ENCODE data around the gene NFKB1.
"Not testable (repeated sequence)": the region's sequence is repeated elsewhere in the genome, so short reads cannot be mapped to it uniquely, and the experiment has no call there.

The NFKB1 gene

DNA sequence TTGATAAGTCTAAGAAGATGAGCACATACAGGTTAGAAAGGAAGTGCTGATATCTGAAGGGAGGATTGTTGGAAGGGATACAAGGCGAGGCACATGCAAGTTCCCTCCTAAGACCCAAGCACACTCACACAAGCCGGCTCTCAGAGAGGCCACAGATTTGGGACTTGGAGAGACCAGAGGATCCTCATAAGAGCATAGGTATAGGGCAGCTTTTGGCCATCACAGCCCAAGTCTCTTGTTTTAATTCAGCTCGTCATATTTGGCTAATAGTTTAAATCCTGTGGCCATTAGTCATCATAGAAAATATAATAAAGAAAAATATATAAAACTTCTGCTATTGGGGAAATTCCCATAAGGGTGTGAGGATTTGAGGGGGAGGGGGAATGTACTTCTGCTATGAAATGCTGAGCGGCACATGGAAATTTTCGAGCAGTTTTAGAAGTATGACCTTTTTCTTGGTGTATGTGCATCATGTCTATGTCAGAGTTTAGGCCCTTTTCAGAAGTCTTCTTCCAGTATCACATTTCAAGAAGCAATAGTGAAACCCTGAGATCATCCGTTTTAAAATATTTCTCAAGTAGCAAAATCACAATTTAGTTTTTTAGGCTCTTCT is 97.7 kb downstream of the NFKB1 start:
- DNase-seq (ENCODE audit: low read depth) = no peak

DNA sequence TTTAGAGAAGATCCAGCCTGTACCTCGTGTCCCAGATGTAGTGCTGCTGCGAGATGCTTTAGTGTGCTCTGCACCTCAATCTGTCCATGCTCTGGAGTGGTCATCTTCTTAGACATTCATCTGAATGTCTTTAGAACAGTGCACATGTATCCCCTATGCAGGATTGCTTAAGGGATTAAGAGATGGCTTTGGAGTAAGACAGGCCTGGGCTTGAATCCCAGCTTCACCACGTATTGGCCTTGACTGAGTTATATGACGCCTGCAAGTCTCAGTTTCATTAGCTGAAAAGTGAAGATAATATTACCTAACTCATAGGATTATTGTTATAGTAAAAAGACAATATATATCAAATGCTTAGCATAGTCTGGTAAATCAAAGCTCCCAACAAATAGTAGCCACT is 98.3 kb downstream of the NFKB1 start:
- no peak for DNase-seq (ENCODE audit: low read depth)

DNA sequence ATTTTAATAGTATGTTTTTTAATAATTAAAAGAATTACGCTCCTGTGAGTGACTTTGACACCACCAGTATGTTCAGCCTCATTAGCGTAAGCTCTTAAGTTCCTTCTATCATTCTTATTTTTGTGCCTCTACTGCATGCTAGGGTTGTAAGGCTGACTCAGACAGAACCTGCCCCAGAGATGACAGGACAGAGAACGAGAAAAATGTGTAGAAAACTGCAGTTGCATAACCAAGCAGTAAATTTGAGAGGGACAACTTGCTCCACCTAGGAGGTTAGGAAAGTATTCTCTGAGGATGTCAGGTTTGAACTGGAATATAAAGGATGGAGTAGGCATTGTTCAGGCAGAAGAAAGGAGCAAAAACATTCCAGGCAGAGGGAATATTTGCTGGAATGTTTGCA is 98.7 kb downstream of the NFKB1 start:
- no peak for DNase-seq (ENCODE audit: low read depth)

DNA sequence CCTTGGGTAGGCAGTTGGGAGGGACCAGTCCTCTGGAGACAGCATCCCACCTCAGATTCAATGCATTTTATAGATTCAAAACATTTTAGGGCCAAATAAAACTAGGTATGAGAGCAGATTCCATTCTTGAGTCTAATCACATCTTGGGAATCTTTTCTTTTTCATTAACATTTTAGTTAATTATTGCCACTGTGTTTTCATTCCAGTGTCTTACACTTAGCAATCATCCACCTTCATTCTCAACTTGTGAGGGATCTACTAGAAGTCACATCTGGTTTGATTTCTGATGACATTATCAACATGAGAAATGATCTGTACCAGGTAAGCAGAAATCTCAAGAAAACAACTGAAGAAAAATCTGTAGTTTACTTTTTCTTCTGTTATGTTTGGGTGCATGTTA is 99.5 kb downstream of the NFKB1 start:
- no peak for DNase-seq (ENCODE audit: low read depth)

DNA sequence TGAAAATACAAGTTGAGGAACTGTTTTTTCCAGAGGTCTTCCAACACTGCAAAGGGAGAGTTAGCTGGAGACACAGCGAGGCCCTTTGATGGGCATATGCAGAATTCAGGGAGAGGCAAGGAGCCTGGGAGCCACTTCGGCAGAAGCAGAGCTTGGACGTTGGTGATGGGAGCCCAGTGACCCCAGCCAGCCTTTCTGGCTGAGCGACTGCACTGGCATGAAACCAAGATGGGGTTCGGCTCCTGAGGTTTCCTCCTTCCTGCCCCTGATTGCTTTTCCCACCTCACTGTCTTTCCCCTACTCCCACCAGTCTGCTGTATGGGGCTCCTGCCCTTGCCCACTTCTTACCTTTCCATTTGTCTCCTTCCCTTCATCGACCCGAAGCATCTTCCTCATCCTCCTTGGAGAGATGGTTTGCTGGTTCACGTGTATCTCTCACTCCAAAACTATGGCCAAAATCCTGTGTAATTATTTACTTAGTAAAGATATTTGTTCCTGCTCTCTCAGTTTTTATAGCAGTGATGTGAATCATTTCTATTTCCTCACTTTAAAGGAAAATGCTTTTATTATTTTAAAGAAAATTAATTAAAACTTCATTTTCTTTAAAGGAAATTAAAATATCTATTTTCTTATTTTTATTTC is 100.5 kb downstream of the NFKB1 start:
- no peak for DNase-seq (ENCODE audit: low read depth)

DNA sequence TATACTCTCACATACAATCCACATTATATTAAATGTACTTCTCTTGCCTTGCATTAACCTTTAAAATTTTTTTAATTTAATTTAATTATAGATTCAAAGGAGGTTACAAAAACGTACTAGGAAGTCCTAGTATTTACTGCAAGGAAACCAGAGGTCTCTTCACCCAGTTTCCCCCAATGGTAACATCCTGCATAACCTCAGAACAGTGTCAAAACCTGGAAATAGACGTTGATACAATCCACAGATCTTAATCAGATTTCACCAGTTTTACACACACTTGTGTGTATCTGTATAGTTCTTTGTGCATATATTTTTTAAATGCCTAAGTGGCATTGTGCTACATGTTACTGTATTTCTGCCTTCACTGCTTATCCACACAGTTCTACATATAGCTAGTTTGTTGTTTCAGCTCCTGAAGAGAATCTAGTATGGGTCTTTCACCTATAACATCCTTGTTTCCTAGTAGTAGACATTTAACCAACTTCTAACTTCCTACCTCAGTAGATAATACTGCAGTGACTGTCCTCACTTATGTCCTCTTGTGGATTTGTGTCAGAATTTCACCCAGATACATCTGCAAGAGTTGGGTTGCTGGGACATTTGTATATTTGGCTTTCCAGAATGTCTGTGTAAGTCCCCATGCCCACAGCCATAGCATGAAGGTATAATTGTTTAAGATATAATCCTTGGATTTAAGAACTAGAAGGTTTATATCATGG is 103.2 kb downstream of the NFKB1 start:
- no peak for DNase-seq (ENCODE audit: low read depth)

DNA sequence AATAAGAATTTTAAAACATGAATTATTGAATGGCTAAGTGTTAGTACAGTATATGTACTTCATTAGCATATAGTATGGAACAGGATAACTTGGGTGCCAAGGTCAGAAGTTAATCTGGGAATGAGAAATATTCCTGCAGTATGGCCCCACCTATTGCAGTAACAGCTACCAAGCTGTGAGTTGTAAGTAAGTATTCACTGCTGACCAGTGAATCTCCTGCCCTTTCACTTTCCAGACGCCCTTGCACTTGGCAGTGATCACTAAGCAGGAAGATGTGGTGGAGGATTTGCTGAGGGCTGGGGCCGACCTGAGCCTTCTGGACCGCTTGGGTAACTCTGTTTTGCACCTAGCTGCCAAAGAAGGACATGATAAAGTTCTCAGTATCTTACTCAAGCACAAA is 105.1 kb downstream of the NFKB1 start:
- no peak for DNase-seq (ENCODE audit: low read depth)

DNA sequence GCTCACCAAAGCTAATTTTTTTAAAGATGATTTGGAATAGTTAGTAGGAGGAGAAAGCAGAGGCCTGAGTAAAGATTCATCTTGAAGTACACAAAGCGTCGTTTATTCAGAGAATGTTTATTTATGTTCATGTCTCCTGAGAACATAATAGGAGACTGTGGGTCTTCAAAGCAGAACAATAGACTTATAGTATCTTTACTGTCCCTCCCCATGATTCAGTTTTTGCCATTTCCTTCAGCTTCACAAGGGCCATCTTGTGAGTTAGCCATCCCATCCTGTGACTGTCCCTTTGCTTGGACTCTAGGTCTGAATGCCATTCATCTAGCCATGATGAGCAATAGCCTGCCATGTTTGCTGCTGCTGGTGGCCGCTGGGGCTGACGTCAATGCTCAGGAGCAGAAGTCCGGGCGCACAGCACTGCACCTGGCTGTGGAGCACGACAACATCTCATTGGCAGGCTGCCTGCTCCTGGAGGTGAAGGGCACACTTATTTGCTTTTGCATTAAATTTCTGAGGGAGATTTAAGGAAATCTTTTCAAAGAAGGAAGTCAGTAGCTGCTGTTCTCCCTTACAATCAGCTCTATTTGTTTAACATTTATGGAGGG is 105.8 kb downstream of the NFKB1 start:
- DNase-seq (ENCODE audit: low read depth) = no peak

DNA sequence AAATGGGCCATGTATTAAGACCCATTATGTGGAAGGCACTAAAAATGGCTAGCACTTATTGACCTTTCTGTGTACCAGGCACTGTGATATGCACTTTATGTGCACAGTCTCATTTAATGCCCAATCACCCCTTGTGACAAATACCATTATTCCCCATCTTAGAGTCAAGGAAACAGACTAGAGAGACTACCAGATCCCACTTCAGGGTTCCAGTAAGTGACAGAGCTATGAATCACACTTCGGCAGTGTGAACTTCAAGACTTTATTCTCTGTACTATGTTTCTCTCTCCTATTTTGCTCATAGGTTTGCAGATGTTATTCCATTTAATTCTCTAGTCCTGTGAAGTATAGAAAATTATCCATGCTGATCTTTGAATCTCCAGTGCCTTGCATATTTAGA is 107.0 kb downstream of the NFKB1 start:
- DNase-seq (ENCODE audit: low read depth) = no peak

DNA sequence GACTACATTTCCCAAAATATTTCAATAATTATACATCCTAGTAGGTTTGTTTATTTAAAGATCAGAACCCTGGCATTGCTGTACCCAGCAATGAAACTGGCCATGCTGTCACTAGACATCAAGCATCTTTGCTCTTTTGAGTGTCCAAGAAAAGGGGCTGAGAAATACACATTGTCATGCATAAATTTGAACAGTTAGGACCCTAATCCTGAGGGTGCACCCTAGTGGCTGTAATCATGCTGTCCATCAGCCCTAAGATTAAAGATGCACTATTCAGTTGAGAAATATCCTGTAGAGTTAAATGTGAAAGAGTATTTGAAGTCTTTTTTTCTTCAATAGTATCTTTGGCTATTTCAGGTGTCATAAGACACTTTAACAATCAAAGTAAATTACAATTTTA is 108.8 kb downstream of the NFKB1 start:
- no peak for DNase-seq (ENCODE audit: low read depth)

DNA sequence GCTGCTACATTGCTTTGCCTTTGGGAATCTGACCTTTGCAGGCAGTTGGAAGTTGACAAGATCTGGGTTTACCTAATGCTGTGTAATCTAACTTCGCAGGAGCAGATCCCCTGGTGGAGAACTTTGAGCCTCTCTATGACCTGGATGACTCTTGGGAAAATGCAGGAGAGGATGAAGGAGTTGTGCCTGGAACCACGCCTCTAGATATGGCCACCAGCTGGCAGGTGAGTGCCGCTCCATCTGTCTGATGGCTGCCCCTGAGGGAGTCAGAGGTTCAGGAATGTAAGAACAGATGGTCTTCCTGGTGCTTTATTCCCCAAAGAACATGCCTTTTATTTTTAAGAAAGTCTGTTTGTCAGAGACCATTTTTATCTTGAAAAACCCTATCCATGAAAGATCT is 109.3 kb downstream of the NFKB1 start:
- no peak for DNase-seq (ENCODE audit: low read depth)

DNA sequence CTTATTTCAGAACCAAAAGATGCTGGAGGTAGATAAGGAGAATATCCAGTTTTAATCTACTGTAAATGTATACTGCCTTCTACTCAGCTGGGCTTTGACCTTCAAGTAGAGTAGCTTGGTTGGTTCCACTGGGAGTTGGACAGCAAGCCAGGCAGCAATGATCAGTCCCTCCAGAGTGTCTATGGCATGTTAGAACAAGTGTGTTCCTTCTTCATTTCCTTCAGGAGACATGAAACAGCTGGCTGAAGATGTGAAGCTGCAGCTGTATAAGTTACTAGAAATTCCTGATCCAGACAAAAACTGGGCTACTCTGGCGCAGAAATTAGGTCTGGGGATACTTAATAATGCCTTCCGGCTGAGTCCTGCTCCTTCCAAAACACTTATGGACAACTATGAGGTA is 111.1 kb downstream of the NFKB1 start:
- no peak for DNase-seq (ENCODE audit: low read depth)

DNA sequence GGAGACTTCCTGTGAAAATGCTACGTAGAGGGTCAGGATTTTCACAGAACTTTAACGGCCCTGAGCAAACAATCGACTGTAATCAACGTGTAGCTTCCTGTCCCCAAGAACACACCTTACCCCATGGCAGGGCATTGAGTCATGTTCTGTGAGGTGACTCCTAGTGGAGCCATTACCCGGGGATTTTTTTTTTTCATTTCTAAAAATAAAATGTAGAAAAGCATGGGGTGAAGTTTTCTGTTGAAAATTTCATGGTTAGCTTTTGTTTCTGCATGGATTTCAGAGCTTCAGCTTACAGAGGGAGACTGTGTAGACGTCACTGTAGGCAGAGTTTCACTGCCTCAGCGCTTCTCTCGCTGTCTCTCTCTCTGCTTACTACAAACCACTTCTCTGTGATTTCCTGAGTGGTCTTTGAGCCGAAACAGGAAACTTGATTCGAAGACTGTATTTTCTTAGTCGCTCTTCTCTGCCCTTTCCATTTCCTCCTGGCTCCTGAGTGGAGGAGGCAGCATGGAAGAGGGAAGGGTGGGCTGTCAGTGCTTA is 111.7 kb downstream of the NFKB1 start:
- peak; percentile 34 for DNase-seq (ENCODE audit: low read depth)

DNA sequence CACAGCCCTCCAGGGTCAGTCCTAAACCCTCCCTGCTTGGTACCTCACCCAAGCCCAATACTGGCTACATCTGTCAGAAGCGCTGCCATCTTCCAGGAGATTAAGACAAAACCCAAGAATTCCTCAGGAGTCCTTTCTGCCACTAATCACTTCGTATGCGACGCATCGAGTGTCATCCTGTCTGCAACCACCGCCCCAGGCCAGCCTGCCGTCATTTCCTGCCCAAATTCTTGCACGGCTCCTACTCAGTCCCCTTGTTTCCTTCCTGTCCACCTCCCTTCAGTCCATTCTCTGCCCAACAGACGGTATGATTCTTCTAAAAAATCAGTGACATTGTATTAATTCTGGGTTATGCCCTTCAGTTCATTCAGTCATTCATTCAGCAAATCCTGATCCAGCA is 113.6 kb downstream of the NFKB1 start:
- DNase-seq (ENCODE audit: low read depth) = no peak

DNA sequence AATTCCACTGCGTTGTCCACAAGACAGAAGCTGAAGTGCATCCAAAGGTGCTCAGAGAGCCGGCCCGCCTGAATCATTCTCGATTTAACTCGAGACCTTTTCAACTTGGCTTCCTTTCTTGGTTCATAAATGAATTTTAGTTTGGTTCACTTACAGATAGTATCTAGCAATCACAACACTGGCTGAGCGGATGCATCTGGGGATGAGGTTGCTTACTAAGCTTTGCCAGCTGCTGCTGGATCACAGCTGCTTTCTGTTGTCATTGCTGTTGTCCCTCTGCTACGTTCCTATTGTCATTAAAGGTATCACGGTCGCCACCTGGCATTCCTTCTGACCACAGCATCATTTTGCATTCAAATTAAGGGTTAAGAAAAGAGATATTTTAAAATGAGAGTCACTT is 115.5 kb downstream of the NFKB1 start:
- DNase-seq (ENCODE audit: low read depth) = no peak

DNA sequence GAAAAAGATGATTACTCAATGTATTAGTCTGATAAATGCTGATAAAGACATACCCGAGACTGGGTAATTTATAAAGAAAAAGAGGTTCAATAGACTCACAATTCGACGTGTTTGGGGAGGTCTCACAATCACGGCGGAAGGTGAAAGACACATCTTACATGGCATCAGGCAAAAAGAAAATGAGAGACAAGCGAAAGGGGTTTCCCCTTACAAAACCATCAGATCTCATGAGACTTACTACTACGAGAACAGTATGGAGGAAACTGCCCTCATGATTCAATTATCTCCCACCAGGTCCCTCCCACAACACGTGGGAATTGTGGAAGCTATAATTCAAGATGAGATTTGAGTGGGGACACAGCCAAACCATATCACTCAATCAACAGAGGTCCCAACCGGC is 117.9 kb downstream of the NFKB1 start:
- not testable (repeated sequence) for DNase-seq (ENCODE audit: low read depth)

DNA sequence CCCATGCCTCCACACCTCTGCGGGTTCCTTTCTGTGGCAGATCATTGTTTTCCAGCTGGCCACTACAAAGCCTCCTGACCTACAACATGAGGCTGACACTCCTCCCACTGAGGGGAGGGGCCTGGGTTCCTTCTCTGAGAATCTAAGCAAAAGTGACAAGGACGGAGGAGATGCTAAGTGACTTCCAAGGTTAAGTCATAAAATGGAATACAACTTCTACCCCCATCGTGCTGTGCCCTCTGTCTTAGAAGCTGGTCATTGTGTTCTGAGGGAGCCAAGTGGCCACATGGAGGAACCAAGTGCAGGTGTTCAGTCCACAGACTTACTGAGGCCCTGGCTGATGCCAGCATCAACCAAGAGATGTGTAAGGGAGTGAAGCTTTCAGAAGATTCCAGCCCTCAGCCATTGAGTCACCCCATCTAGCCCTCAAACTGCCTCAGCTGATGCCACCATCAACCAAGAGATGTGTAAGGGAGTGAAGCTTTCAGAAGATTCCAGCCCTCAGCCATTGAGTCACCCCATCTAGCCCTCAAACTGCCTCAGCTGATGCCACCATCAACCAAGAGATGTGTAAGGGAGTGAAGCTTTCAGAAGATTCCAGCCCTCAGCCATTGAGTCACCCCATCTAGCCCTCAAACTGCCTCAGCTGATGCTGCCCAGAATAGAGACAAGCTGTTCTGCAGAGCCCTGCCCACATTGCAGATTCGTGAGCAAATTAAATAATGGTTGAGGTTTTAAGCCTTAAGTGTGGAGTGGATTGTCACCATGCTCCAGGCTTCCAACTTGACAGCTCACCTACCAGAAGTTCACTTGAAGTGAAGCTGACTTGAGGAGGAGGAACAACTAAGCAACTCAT is 118.8 kb downstream of the NFKB1 start:
- DNase-seq (ENCODE audit: low read depth) = not testable (repeated sequence)

DNA sequence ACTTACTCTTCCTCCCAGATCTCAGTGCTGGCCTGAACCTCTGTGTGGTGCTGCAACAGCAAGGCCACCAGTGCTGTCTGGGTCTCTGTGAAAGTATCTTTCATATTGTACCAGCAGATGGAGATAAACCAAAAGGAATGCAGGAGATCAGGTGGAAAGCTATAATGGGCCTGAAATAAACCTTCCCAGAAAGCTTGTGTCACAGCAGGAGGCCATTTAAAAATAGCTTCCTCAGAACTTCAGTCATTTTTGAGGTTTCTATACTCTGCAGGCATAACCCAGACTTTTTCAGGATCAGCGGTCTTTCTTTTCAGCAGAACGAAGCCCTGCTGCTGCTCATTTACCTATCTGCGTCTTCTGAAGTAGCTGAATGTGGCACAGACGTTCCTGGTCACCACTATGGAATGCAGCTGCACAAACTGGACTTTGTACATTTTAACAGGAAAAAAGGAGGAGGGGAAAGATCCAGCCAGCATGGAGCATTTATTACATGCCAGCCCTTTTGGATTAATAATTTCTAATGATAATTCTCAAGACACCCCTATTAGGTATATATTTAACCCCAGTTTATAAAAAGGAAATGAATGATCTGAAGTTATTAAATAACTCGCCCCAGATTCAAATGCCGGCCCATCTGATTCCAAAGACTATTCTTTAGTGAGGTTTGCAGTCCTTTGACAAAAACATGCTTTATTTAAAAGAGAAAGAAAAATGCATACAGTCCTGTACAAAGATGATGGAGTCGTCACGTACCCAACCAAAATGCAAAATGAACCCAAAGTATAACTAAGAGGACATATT is 119.7 kb downstream of the NFKB1 start:
- no peak for DNase-seq (ENCODE audit: low read depth)

DNA sequence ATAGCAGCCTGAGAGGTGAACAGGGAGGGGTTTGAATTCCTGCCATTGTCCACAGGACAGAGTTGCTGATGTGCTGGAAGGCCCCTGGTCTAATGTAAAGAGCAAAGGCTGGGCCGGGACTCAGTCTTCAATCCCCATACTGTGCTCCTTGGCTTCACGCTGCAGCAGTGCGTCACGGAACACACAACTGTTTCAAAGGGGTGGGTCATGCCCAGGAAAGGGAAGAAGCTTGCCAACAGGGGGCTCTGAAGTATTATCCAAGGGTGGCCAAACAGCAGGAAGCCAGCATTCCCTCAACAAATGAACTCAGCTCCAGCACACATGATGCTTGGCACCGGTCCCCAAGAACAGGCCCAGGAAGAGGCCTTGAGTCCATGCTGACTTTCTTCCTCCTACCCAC is 122.5 kb downstream of the NFKB1 start:
- no peak for DNase-seq (ENCODE audit: low read depth)

DNA sequence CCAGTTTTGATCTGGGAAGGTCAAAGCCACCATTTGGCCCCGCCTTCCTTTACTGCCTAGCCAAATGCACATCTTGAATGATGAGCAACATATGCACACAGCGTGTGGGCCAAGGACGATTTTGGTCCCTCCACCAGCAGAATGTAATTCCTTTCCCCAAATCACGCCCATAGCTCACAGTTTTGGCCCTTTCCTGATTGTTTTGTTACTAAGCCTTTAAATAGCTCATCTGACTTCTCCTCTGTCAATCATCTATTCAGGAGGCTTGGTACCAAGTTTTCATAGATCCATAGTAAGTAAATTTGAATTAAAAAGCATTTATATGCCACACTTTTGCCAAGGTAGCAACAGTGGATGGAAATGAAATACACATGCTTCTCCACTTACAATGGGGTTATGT is 123.3 kb downstream of the NFKB1 start:
- no peak for DNase-seq (ENCODE audit: low read depth)
